ENCODE measurements around the gene PREX1. TPM values are rescaled to one million over a fixed set of nuclear protein-coding genes. Genes with fewer than 3 reads are reported as not detected.

The PREX1 gene
- total RNA-seq, 3 donors from 2014 or later, result 53.1 to 84.2 (median 65.1) TPM

- H3K9me3 ChIP-seq, result no peaks in the 10 kb centered on the region
- H3K27me3 ChIP-seq, result no peaks in the 10 kb centered on the region
- peak overlapping the region in 2 of 3 donors; percentile 69 to 87 for H3K4me3 ChIP-seq
- TF ChIP-seq CTCF (IDR thresholded peaks at IDR 0.05), result no peak
- no peak for TF ChIP-seq POLR2AphosphoS5 (IDR thresholded peaks at IDR 0.05)
- no peak for TF ChIP-seq POLR2A (IDR thresholded peaks at IDR 0.05)
- intact Hi-C loops (cut with DNase I; ENCODE audit: low total_unique reads), result loop anchor here (5.0 kb wide), 1 partner anchor 1143 kb away; no protein-coding TSS in a partner anchor
- no peak for DNase-seq (ENCODE audit: low spot score in 2 of 2)
- peak overlapping the region; percentile 26 to 79 for H3K27ac ChIP-seq
- H3K4me1 ChIP-seq, result no peaks in the 10 kb centered on the region
- H3K36me3 ChIP-seq, result no peaks in the 10 kb centered on the region
These were observed 2.8 kb downstream of the PREX1 start for GRCh38 chr20:48824830-48825565.

- Histone ChIP-seq H3K4me1 (no peaks in the 10 kb centered on the region), H3K27ac (peak overlapping the region in 1 of 2 donors; percentile 67)
These were observed 3.8 kb downstream of the PREX1 start for GRCh38 chr20:48823960-48824498.

GRCh38 chr20:48823476-48823875 is 4.3 kb downstream of the PREX1 start:
- no peaks in the 10 kb centered on the region for H3K36me3 ChIP-seq
- H3K4me3 ChIP-seq, result peak overlapping the region in 1 of 3 donors; percentile 0
- no peaks in the 10 kb centered on the region for H3K27me3 ChIP-seq
- TF ChIP-seq CTCF (IDR thresholded peaks at IDR 0.05) (no peak), POLR2AphosphoS5 (IDR thresholded peaks at IDR 0.05) (no peak), POLR2A (IDR thresholded peaks at IDR 0.05) (no peak)
- no peak for DNase-seq (ENCODE audit: low spot score in 2 of 2)
- H3K4me1 ChIP-seq, result no peaks in the 10 kb centered on the region
- intact Hi-C loops (cut with DNase I; ENCODE audit: low total_unique reads), result loop anchor here (5.0 kb wide), 1 partner anchor 1141 kb away; no protein-coding TSS in a partner anchor
- no peaks in the 10 kb centered on the region for H3K9me3 ChIP-seq
- H3K27ac ChIP-seq, result peak overlapping the region; percentile 42 to 67

More at GRCh38 chr20:48823960-48824498, 3.8 kb downstream of the PREX1 start:
- TF ChIP-seq CTCF (IDR thresholded peaks at IDR 0.05) (no peak), POLR2A (IDR thresholded peaks at IDR 0.05) (no peak), POLR2AphosphoS5 (IDR thresholded peaks at IDR 0.05) (no peak)
- no peaks in the 10 kb centered on the region for H3K27me3 ChIP-seq
- intact Hi-C loops (cut with DNase I; ENCODE audit: low total_unique reads), result loop anchor here (5.0 kb wide), 1 partner anchor 1142 kb away; no protein-coding TSS in a partner anchor
- H3K9me3 ChIP-seq, result no peaks in the 10 kb centered on the region
- H3K36me3 ChIP-seq, result no peaks in the 10 kb centered on the region
- no peak for DNase-seq (ENCODE audit: low spot score in 2 of 2)
- H3K4me3 ChIP-seq, result peak overlapping the region in 1 of 3 donors; percentile 87

- Histone ChIP-seq H3K4me1 (no peaks in the 10 kb centered on the region), H3K27ac (peak overlapping the region; percentile 42 to 67), H3K27me3 (no peaks in the 10 kb centered on the region), H3K9me3 (no peaks in the 10 kb centered on the region), H3K36me3 (no peaks in the 10 kb centered on the region), H3K4me3 (peak overlapping the region in 1 of 3 donors; percentile 0)
- intact Hi-C loops (cut with DNase I; ENCODE audit: low total_unique reads), result loop anchor here (5.0 kb wide), 1 partner anchor 1141 kb away; no protein-coding TSS in a partner anchor
- TF ChIP-seq POLR2AphosphoS5 (IDR thresholded peaks at IDR 0.05), result no peak
- TF ChIP-seq POLR2A (IDR thresholded peaks at IDR 0.05), result no peak
- TF ChIP-seq CTCF (IDR thresholded peaks at IDR 0.05), result no peak
- no peak for DNase-seq (ENCODE audit: low spot score in 2 of 2)
These were observed 4.9 kb downstream of the PREX1 start for GRCh38 chr20:48822879-48823385.

- no peaks in the 10 kb centered on the region for H3K4me1 ChIP-seq
- H3K36me3 ChIP-seq, result no peaks in the 10 kb centered on the region
- no peaks in the 10 kb centered on the region for H3K9me3 ChIP-seq
- DNase-seq (ENCODE audit: low spot score in 2 of 2), result no peak
- H3K4me3 ChIP-seq, result no peak overlapping the region
- H3K27me3 ChIP-seq, result no peaks in the 10 kb centered on the region
- intact Hi-C loops (cut with DNase I; ENCODE audit: low total_unique reads), result loop anchor here (5.0 kb wide), 1 partner anchor 1140 kb away; no protein-coding TSS in a partner anchor
- H3K27ac ChIP-seq, result peak overlapping the region in 1 of 2 donors; percentile 3
- TF ChIP-seq POLR2AphosphoS5 (IDR thresholded peaks at IDR 0.05) (no peak), CTCF (IDR thresholded peaks at IDR 0.05) (no peak)
These were observed 5.6 kb downstream of the PREX1 start for GRCh38 chr20:48822178-48822577.
